EH (cell line): ENCODE results near the gene CCDC91.
A peak's percentile ranks its signal among the peaks of the same experiment; 100 is the strongest.
"Not testable (repeated sequence)": the region's sequence is repeated elsewhere in the genome, so short reads cannot be mapped to it uniquely, and the experiment has no call there.

Source experiments
- DNase-seq: peaks from one replicate; pipeline ENCODE4 v3.0.0-alpha.2; 2015; ENCODE audit warnings: low read depth

Gene CCDC91

DNA sequence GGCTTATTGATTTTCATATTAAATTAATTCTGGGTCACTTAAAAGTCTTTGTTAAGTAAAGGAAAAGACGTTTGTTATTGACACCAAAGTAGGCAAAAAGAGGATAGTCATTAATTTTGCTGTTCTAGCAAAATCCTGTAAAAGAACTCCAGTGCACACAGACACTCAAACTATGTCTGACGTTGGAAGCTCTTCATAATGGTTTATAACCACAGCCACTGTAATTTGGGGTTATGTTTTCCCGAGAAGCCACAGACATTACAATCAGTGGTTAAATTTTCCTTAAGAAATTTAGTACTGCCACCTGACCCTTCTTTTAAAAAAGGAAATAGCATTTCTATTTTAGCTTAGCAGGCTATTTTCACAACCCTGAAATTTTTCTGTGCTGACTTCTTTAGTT lies 267.5 kb downstream of the CCDC91 start:
- DNase-seq: no peak

DNA sequence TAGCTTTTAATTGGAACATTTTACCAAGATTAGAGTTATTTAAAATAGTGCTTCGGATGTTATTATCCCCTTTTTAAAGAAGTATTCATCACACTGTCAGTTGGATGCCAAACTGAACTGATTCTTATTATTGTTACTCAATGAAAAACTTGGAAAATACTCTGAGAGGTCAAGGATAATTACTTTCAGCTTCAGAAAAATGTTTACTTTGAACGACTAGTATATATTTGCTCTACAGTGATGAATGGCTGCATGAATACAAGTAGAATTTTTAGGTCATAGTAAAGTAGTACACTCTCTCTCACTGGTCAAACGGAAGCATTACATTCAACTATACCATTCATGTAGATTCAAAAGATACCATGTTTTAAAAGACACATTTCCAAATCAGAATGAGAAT lies 269.2 kb downstream of the CCDC91 start:
- DNase-seq: no peak

DNA sequence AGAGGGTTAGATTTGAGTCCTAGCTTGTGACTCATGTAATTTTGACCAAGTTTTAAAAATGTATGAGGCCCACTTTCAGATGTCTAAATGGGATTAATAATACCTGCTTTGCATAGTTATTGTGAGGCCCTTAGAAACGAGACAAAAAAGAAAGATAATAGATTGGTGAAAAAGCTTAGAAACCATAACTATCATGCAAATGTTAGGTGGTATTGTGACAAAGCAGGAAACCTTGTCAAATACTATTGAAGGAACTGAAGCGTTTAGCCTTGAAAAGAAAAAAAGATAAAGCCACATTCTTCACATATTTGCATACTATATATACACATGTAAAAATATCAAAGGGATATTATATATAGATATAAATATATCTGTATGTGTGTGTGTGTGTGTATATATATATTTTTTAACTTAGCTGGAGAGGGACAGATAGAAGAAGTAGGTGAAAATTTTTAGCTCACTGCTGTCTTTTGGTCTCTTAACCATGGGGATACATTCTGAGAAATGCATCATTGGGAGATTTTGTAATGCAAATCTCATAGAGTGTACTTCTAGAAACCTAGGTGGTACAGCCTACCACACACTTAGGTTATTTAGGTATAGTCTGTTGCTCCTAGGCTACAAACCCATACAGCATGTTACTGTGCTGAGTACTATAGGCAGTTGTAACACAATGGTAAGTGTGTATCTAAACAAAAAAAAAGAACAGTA lies 270.3 kb downstream of the CCDC91 start:
- DNase-seq: no peak

DNA sequence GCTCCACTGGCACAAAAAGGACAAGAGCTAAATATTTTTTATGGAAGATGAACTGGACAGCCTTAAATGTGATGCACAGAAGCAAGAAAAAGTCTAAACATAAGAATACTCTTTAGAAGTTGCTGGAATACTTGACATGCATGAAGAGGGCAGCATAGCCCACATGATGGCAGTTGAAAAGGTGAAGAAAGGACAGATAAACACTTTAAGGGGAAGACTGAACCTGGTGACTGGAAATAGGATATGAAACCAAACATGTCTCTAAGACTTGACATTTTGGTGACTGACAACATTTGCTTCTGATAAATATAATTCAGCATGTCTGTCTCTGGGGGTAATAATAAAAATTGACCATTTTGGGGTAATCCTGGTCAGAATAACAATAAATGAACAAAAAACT lies 273.1 kb downstream of the CCDC91 start:
- peak; percentile 4 for DNase-seq

DNA sequence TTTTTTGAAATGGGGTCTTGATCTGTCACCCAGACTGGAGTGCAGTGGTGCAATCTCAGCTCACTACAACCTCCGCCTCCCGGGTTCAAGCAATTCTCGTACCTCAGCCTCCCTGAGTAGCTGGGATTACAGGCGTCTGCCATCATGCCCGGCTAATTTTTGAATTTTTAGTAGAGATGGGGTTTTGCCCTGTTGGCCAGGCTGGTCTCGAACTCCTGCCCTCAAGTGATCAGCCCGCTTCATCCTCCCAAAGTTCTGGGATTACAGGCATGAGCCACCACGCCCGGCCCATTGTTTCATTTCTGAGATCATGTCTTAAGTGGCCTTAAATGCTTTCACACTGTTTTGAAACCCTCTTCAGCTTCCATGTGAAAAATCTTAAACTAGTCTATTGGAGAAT lies 281.5 kb downstream of the CCDC91 start:
- DNase-seq: not testable (repeated sequence)

DNA sequence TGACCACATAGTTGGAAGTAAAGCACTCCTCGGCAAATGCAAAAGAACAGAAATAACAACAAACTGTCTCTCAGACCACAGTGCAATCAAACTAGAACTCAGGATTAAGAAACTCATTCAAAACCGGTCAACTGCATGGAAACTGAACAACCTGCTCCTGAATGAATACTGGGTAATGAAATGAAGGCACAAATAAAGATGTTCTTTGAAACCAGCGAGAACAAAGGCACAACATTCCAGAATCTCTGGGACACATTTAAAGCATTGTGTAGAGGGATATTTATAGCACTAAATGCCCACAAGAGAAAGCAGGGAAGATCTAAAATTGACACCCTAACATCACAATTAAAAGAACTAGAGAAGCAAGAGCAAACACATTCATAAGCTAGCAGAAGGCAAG lies 285.9 kb downstream of the CCDC91 start:
- DNase-seq: not testable (repeated sequence)

DNA sequence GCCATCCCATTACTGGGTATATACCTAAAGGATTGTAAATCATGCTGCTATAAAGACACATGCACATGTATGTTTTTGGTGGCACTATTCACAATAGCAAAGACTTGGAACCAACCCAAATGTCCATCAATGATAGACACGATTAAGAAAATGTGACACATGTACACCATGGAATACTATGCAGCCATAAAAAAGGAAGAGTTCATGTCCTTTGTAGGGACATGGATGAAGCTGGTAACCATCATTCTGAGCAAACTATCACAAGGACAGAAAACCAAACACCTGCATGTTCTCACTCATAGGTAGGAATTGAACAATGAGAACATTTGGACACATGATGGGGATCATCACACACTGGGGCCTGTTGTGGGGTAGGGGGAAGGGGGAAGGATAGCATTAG lies 288.8 kb downstream of the CCDC91 start:
- not testable (repeated sequence) for DNase-seq

DNA sequence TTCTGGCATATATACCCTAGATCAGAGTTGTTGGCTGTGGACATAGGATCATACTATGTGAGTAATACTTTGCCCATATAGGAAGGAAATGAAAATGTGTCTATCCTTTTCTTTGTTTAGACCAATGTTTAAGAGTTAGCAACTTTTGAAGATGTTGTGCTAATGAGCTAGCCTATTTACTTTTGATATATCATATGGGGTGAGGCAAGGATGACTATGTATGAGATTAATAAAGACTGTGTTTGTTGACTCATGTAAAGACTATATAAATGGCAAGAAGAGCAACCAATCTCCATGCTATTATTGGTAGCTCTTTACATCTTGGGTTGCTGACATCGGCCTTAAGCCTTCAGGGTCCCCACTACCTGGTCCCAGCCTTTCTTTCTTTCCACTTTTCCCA lies 289.4 kb downstream of the CCDC91 start:
- no peak for DNase-seq

DNA sequence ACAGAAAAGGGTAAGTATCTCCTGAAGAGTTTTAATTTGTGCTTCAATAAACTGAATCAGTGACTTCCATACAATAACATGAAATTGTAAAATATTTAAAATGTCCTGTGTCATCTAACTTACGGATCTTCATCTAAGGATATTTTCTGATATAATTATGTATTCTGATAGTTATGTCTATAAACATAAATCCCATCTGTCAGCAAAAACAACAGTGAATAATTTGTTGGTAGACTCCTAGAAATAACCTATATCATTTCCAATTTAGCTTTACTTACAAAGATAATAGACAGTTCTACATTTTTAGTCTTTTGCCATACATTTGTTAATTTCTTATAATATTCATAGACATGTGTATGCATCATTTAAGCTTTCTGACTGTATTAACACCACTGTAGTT lies 293.9 kb downstream of the CCDC91 start:
- no peak for DNase-seq

DNA sequence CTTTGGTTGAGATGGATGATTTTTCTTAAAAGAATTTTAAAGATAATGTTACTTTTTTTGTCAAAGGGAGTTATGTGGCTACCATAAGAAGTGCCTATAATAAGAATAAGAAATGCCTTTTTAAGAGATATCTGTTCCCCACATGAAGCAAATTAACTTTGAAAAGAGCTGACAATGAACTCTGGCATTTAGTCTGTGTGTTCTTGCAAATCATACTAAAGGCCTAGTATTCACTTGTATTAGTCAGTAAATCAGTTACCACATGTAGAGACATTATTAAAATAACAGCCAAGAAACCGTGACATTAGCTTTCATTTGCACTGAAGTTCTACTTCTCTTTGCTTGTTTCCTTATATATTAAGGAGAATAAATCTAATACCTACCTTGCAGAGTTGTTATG lies 296.3 kb downstream of the CCDC91 start:
- DNase-seq: peak; percentile 33

DNA sequence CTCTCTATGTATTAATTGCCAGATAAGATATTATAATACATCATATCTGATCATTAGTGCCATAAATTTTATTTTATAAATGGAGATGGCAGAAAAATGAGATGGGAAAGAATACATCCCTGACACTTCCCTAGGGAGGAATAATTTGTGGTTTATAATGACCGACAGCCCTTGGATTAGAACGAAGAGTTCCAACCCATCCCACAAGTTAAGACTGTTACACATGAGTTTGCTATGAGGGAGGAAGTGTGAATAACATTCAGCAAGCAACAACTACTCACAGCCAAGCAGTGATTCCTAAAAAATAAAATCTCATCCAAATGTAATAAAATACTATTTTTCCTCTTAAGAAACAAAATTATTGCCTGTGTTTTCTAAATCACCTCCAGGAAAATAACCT lies 299.0 kb downstream of the CCDC91 start:
- DNase-seq: peak; percentile 61

DNA sequence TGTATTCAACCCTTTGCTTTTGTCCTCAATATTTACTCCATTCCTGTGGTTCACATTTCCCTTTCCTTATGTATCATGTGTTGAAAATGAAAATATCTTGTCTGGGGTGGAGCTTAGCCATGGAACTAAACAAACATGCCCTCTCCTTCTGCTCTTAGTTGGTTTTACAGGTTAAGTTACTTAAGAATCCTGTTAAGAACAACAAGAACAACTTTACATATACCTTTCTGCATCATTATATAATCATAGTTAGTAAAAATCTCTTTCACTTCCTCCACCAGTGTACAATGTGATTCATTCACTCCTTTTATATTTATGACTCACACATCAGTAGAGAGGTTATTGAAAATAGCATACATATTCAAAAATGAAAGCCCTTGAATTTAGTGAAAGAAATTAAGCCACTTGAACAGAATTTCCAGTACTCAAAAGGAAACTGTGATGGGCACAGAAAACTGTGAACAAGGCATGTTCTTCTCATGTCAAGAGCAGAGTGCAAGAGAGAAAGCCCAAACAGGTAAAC lies 307.7 kb downstream of the CCDC91 start:
- DNase-seq: peak; percentile 41

DNA sequence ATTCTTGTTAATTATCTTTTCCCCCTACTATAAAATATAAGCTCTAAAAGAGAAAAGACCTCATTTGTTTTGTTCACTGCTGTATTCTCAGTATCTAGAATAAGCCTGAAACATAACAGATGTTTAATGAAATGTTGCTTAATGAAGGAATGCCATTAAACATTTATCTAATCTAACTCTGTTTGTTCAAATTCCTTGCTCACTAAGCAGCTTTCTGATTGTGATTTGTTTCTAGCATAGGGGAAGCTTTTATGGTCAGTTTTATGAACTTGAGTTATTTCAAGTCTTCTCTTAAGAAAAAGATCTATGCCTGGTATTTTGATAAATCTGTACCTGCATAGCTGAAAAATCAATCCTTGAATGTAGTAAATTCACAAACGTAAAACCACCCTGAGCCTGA lies 308.6 kb downstream of the CCDC91 start:
- DNase-seq: peak; percentile 19

DNA sequence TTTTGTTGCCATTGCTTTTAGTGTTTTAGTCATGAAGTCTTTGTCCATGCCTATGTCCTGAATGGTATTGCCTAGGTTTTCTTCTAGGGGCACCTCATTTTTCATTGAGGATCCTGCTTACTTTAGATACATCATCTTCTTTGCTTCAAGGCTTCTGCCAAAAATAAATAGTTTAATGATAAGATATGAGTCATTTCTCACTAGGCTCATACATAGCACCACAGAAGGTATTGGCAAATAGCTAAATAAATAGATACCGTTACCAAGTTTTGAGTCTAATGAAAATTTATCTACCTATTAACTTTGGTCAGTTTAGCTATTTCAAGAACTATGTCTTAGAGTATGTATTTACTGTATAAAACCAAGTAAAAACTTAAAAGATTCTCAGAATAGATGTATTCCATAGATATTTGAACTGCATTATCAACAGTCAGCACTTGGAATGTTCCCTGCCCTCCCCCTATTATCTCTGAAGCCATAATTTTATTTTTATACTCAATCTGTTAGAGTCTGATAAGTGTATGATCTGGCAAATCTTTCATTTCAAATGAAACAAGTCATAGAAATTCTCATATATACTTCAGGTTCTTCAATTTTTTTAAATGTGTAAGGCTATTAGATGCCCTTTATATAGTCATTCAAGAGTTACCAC lies 310.2 kb downstream of the CCDC91 start:
- peak; percentile 40 for DNase-seq

DNA sequence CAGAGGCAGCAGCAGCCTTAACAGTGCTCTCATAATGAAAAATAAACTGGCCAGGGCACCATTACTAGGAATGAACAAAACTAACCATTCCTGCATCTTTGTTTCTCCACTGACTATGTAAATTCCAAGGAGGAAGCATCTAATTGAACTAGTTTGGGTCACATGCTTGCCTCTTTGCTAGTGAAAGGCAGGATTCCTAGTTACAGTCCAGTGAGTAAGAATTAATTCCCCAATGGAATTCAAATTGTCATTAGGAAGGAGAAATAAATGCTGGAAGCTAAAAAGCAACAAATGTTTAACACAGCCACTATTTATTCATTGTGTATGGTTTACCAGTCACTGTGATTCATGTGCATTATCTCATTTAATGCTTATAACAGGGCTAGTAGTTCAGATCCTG lies 316.0 kb downstream of the CCDC91 start:
- DNase-seq: peak; percentile 63

DNA sequence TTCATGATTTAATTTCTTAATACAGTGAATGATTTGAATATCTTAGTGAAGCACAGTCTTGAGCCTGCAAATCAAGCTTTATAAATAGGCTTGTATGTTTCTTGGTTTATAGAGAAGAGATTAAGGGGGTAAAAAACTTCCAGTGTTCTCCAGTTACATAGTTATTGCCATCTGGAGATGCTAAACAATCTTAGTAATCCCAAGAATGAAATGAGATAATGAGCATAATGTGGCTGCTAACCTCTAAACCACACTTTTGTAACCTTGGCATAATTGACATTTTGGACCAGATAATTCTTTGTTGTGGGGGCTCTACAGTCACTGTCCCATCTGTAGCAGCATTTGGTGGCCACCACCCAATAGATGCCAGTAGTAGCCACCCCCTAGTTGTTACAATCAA lies 316.8 kb downstream of the CCDC91 start:
- DNase-seq: peak; percentile 83

DNA sequence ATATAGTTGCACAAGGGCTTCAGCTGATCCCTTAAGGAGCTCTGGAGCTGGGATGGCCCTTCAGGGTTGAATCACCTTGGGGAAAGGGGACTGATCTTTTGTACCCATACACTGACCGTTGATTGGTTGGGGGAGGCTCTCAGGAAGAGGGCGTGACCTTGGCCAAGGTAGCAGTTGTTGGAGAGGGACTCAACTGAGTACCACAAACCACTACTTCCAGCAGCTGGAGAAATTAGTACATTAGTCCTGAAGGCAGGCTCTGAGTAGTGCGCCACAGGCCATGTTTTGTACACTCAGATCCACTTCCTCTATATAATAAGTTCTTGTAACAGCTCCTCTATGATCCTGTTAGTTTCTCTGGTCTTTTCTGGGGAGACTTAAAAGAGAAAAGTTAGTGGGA lies 317.6 kb downstream of the CCDC91 start:
- no peak for DNase-seq

DNA sequence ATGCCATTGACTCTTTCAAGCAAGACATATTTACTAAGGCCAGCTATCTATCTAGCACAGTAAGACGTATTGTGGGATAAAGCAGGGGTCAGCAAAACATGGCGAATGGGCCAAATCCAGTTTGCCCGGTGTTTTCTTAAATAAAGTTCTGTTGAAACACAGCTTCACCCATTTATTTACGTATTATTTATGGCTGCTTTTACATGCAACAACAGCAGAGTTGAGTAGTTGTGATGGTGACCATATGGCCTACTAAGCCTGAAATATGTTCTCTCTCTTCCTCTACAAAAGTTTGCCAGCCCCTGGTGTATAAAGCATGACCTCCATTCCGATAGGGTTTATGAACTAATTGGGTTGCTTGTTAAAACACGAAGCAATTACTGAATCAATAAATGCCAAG lies 322.1 kb downstream of the CCDC91 start:
- DNase-seq: no peak

DNA sequence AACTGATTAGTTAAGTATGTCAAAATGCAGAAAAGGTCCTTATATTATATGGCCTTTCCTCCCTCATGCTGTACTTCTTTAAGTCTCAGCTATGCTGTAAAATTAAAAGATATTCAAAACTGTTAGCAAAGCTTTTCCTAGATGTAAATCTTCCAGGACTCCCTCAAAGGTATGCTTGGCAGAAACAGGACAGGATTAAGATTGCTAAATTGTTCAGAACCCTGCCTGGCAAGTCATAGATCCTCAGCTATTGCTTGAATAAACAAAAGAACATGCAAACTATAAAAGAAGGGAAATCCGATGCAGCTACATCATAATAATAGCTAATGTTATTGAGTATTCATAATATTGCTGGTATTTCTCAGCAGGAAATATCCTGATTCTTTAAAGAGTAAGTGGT lies 322.6 kb downstream of the CCDC91 start:
- DNase-seq: peak; percentile 15

DNA sequence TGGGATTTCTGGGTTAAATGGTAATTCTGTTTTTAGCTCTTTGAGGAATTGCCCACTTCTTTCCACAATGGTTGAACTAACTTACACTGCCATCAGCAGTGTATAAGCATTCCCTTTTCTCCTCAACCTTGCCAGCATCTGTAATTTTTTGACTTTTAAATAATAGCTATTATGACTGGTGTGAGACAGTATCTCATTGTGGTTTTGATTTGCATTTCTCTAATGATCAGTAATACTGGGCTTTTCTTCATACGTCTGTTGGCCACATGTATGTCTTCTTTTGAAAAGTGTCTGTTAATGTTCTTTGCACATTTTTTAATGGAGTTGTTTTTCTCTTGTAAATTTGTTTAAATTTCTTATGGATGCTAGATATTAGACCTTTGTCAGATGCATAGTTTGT lies 323.7 kb downstream of the CCDC91 start:
- no peak for DNase-seq

DNA sequence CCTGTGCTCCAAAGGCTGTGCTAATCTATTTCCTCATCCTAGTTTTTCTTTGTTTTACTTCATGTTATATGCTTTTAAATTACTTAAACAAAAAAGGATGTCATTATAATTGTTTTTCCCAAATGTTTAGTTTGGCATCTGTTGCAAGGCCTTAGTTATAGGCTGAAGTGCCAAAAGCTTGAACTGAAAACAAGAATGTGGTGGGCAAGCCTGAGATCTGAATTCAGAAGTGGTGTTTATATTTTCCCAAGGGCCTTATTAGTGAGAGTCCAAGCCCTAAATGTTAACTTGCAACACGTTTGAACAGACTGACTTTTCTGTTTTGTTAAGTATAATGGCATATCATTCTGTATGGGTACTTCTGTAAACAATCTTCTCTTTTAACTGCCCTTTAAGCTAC lies 326.8 kb downstream of the CCDC91 start:
- peak; percentile 38 for DNase-seq

DNA sequence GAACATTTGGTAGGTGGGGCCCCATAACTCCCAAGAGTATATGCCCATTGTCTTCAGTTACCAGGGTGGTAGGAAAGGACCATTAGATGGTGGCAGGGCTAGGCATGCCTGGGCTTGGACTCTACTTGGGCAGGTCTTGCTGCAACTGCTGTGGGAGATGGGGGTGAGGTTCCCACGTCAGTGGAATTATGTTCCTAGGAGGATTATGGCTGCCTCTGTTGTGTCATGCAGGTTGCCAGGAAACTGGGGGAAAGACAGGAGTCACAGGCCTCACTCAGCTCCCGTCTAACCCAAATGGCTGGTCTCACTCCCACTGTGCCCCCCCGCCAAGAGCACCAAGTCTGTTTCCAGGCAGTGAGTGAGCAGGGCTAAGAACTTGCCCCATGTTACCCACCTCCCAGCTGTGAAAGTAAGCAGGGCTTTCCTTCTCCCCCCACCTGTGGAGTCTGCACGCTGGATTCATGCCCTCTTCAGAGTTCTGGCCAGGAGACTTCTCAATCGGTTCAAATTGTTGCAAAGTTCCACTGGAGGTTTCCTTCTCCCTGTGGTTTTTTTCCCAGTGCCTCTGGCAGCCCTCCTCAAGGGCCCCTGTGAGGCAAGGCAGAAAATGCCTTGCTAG lies 337.5 kb downstream of the CCDC91 start:
- DNase-seq: no peak

DNA sequence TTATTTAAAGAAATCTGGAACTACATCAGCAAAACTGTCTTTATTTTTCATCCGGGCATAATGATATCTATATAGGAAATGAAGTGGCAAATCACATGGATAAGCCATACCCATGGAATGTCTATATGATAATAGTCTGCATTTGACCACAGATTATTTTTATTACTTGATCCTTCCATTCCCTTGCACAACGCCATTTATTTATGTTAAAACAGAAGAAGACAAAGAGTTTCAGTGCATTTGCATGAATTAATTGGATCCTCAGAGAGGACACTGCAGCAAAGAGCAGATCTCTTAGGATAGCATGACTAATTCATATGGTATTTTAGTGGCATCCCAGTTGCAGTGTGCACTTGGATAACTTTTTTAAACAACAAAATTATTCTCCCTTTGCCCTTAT lies 345.0 kb downstream of the CCDC91 start:
- peak; percentile 84 for DNase-seq
